NCI-H128 (cell line): Measurements from ENCODE around the gene HHAT.
"Not testable (repeated sequence)": the region's sequence is repeated elsewhere in the genome, so short reads cannot be mapped to it uniquely, and the experiment has no call there.

ENCODE experiments used
- DNase-seq: peaks from one replicate; lab custom pipeline; 2025; ENCODE audit not compliant: unreplicated experiment; lab: John Stamatoyannopoulos, UW

HHAT gene

GRCh38 chr1:210354305-210354704, 25.6 kb downstream of the HHAT start:
- DNase-seq, result not testable (repeated sequence)

GRCh38 chr1:210358626-210359025, 29.9 kb downstream of the HHAT start:
- DNase-seq, result no peak

DNA sequence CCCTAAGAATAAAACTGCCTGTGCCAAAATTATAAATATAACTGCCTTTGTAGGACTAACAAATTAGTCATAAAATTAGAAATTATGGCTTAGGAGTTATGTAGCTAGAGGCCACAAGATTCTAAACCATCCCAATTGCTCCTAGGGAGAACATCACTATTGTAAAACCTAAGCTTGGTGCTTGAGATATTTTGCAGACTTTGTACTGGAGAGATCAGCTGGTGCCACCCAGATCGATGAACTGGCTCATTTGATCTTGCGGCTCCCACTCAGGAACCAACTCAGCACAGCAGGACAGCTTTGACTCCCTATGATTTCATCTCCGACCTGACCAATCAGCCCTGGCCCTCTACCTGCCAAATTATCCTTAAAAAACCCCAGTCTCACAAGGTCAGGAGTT, 30.6 kb downstream of the HHAT start:
- no peak for DNase-seq

GRCh38 chr1:210360852-210361477, 32.3 kb downstream of the HHAT start:
- DNase-seq, result no peak

GRCh38 chr1:210361665-210362064, 33.0 kb downstream of the HHAT start:
- DNase-seq, result no peak

GRCh38 chr1:210362526-210362925, 33.8 kb downstream of the HHAT start:
- DNase-seq, result no peak

GRCh38 chr1:210363119-210363518, 34.4 kb downstream of the HHAT start:
- no peak for DNase-seq

- no peak for DNase-seq
Observed at GRCh38 chr1:210364479-210364878, 35.8 kb downstream of the HHAT start.

DNA sequence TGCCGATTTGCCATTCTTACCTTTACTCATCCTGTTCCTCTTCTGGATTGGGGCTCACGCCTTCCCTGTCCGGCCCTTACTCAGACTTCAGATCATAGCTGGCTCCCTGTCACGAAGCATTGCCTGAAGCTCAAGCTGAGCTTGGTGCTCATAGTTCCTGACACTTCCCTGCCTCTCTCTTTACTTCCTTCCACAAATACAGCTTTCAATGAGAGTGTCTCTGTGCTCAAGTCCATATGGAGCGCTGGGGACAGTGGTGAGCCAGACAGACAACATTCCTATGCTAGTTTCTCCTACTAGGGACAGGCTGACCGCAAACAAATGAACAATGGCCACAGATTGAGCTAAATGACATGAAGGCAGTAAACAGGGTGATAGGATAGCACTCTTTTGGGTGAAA, 38.1 kb downstream of the HHAT start:
- DNase-seq, result no peak

GRCh38 chr1:210367566-210367965, 38.9 kb downstream of the HHAT start:
- DNase-seq, result no peak

DNA sequence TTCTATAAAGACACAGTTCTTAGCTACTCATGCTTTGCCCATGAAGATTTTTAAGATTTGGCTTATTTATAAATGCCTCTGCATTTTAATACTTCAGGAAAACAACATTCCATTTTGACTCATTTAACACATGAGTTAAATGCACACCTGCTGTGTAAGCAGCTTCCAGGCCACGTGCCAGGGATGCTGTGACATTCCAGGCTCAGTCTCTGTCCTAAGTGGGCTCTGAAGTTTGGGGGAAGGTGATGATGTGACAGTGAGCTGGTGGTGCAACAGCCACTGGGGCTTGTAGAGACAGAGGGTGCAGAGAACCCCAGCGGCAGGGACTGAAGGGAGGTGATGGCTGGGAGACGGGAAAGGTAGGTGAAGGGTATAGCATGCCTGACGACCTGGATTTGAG, 40.7 kb downstream of the HHAT start:
- DNase-seq, result no peak

GRCh38 chr1:210371916-210372315, 43.2 kb downstream of the HHAT start:
- DNase-seq, result no peak

- DNase-seq, result no peak
Observed at GRCh38 chr1:210372491-210372890, 43.8 kb downstream of the HHAT start.

GRCh38 chr1:210372931-210373627, 44.4 kb downstream of the HHAT start:
- no peak for DNase-seq

DNA sequence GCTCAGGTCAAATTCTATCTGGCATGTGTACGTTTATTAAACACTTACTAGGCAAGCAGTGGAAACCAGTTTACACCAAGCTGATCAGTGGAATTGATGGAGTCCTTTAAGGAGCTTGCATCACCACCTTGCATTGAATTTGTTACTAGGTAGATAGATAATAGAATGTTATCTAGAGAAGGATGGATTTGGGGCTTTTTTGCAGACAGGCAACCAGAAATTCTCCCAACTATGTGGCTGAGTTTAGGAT, 44.9 kb downstream of the HHAT start:
- DNase-seq, result no peak

- no peak for DNase-seq
Observed at GRCh38 chr1:210373878-210374599, 45.3 kb downstream of the HHAT start.

DNA sequence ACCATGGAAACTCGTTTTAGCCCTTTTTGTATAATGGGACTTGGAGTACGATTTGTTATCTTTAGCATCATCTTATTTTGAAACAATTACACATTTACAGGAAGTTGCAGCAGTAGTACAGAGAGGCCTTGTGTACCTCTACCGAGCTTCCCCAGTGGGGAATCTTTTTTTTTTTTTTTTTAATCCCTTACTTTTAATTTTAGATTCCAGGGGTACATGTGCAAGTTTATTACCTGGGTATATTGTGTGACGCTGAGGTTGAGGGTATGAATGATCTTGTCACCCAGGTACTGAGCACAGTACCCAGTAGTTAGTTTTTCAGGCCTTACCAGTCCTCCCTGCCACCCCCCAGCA, 45.9 kb downstream of the HHAT start:
- DNase-seq, result no peak

GRCh38 chr1:210376836-210377372, 48.2 kb downstream of the HHAT start:
- DNase-seq, result no peak

DNA sequence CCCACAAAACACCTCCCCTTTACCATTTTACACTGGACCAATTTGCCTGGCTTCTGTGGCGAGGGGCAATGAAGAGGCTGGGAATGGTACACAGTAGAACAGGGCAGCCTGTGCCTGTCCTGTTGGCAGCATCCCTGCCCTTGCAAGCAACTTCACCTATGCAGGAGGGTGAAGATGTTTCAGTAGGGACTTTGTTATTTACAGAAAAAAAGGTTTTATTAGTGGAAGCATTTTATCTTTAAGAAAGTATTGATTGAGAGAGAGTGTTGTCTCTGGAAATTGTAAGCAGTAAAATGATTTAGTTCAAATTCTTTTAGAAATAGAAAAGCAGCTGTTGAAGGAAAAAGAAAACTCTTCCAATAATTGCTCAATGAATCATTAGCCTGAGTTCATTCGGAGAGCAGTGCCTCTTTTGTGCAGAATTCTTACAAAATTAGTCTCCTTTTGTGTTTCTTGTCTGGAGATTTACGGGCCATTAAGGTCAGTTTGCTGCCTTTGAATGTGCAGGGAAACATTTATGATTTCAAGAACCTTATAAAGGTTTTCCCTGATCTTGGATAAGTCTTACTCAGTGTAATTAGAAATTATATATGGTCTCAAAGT, 49.1 kb downstream of the HHAT start:
- DNase-seq, result no peak

GRCh38 chr1:210378736-210379135, 50.0 kb downstream of the HHAT start:
- DNase-seq, result no peak

DNA sequence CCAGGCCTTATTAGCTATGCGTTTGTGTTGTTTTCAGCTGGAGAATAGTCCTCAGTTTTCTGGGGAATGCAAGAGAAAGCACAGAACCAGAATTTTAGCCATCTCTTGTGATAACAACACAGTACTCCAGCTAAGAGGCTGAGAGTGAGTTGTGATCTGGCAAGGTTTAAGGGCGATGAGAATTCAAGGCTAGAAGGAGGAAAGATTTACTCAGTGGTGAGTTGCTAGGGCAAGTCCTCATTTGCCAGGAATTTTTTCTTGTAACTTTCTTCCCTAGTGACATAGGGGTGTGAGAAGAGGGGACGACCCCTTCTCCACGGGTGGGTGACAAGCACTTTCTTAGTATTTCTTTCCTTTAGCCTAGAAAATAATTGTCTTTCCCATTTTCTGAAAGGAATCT, 53.2 kb downstream of the HHAT start:
- DNase-seq, result no peak

DNA sequence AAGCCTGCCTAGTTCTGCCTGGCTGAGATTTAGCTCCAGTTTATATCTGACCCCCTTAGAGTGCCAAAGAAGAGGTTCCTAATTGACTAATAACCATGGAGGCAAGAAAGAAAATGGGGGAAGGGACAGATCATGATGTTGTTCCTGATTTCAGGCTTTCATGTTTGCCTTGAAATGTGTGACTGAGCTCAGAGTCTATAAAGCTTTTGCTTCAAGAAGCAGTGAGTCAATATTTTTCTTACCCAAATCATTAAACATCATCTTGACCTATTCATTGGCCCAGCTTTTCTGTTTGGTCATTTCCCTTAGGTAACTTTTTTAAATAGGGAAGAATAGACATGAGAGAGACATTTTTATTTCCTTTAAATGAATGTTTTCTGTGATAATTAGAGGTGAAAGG, 55.9 kb downstream of the HHAT start:
- no peak for DNase-seq
